Left cardiac atrium (tissue), 4 donors: Measurements from ENCODE around the gene MAP4K3. TPM values are rescaled to one million over a fixed set of nuclear protein-coding genes. Genes with fewer than 3 reads are reported as not detected.

Experiments used
- ATAC-seq, 2 donors: fragments of 200-7000 bp; cut with Tn5 transposase; one replicate each; pipeline ENCODE4 v1.9.1; 2020; ENCODE audit warnings: mild to moderate bottlenecking in 2 of 2, moderate library complexity in 2 of 2
- DNase-seq: peaks from one replicate; pipeline ENCODE4 v3.0.0-alpha.2; 2020
- intact Hi-C, 2 donors: fragments of 100-400 bp; cut with DNase I; formaldehyde crosslinking; loops; one replicate each; pipeline versions ENCODE4 v1.14.1 to v1.15.1; 2022 to 2023
- long read RNA-seq: library from polyadenylated mRNA; unstranded; transcript quantifications from one replicate; pipeline ENCODE4 v2.0.0, GENCODE V29; 2021
- total RNA-seq, 2 donors: library from RNA; stranded (reverse); fragmentation: NEBNext Ultra II Directional; extraction: Animal tissue kit (Norgen Biotek cat#: 25700); gene quantifications; one replicate each; pipeline ENCODE4 v1.2.1, GENCODE V29; 2021
- donor health status: DM: no; HTN: yes; CAD: no.
- donor health status: DM: no; HTN: yes; CAD: no; lungs with severe emphysema.
- donor health status: DM: yes; HTN: yes; CAD: no.
- donor health status: Dilated cardiomyopathy.

MAP4K3 gene
- 10 to 100 TPM; 28.0 to 31.2 TPM for total RNA-seq
- long read RNA-seq, full-length matches to known transcripts, result 1 of 3 reads
- long read RNA-seq, partial matches to known transcripts, result 0 of 3 reads
- long read RNA-seq, other reads (novel, unspliced or antisense), result 2 of 3 reads

DNA sequence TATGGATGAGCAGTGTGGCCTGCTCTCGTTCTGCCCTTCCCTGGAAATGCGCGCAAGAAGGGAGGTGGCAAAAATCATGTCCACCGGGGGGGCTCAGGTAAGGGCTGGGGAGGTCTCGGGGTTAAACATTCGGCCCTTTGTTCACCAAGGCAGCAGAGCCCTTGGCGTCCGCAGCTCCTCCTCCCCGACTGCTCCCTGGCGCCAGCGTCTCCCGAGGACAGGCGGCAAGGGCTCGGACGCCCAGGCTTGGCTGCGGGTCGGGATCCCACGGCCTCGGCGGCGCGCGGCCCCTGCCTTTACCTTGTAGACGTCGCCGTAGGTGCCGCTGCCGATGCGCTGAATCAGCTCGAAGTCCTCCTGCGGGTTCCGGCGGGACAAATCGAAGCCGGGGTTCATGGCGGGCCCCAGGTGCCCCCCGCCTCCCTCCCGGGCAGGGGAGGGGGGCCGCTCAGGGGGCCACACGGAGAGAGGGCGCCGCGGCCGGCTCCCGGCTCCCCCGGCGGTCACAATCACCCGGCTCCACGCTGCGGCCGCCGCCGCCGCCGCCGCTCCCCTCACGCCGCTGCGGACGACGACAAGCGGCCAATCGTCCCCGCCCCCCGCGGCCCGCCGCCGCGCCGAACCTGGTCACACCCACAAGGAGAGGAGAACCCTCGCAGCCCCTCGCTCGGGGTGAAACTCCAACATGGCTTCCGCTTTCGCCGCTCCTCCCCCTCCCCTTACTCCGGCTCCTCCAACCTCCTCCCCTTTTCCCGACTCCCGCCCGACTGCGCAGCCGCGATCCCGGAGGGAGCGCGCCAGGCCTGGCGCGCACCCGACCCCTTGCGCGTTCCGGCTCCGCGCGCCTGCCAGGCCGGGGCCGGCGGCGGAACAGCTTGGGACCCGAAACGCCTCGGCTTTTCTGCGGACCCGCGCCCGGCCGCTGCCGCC, at the start of gene MAP4K3:
TSS of gene MAP4K3 (minus strand) at position 694 of the 930 bp plus-strand sequence. CDS start at position 396, 298 bp downstream.
- intact Hi-C loops, result loop anchor here in 1 of 2 donors (2.0 to 5.0 kb wide), 2 partner anchors 58 to 65 kb away; no protein-coding TSS in a partner anchor
- peak; percentile 95 for ATAC-seq

DNA sequence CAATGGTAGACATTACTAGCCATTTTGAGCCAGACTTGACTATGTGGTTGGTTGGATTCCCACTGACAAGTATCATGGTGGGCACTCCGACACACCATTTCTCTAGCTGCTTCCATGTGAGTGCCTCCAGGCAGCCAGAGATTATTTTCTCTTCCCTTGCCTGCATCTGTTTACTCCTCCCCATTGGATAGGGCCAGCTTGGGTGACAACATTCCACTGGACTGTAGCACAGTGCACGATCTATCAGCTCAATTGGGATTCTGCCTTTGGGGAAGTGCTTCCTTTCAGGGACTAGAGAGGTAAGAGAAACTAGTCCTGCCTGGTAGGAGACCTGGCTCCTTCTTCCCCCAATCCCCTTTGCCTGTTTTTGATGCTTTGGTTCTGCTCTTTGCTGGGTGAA, 49.0 kb upstream of the MAP4K3 start:
- DNase-seq, result no peak
- ATAC-seq, result no peak
- intact Hi-C loops, result no loop called here

More for the DNA sequence above, at the start of gene MAP4K3:
- peak; percentile 94 for DNase-seq

DNA sequence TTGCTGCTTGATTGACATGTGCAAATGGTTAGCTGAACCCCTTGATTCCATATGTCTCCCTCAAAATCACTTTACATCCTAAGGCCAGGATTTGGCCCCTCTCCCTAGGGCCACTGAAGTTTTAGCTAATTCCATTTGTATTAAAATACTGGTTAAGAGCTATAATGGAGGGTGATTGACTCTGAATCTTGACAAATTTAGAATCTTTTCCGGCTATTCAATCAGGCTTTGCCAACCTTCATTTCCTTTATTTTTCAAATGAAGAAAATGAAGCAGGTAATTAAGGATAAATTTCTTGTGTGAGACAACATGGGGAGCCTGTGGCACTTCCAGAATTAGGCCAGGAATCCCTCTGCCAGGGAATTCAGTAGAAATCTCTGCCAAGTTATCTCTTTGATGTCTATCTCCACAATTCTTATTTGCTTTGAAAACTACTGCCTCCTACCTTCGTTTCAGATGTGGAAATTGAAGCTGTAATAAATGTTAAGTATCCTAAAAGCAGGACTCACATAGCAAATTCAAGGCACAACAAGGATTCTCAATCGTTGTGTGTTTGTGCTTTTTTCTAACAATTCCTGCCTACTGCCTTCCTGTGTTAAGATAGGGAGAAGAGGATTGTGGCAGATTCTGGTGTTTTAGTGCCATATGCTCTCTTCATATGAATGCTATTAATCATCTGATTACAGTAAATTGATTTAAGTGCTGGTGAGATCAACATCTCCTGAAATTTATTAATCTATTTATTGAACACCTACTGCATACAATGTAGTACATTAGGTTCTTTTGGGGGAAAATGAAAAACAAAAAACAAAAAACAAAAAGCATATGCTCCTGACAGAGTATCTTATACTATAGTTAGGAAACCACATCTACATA, 47.8 kb upstream of the MAP4K3 start:
- no peak for DNase-seq
- intact Hi-C loops, result no loop called here

DNA sequence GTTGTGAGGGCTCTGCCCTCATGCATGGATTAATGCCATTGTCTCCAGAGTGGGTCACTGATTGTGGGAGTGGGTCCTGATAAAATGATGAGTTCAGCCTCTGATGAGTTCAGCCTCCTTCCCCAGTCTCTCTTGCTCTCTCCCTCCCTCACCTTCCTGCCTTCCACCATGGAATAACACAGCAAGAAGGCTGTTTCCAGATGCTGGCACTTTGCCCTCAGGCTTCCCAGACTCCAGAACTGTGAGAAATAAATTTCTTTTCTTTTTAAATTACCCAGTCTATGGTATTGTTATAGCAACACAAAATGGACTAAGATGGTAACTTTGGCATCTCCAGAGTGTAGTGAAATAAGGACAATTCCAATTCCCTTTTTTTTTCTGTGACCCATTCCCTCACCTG, 47.1 kb upstream of the MAP4K3 start:
- ATAC-seq (no peak), DNase-seq (peak; percentile 37)
- intact Hi-C loops, result no loop called here

More for the DNA sequence above, 47.8 kb upstream of the MAP4K3 start:
- no peak for ATAC-seq

DNA sequence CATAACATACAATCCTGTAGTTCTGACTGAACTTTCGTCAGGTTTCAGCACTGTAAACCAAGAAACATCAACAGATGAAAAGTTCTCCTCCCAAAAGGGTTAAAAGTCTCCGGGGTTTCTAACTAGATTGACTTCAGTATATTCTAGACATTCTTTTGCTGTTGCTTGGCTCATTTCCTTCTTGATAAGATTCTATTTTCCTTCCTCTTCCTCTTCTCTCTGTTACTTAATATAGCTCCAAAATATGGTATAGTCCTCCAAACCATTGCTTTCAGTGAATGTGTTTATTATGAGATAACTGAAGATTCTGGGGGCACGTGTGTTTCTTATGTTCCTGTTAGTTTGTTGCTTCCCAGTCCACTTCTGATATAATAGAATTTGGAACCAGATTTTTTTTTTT, 46.4 kb upstream of the MAP4K3 start:
- intact Hi-C loops, result no loop called here
- no peak for ATAC-seq
- no peak for DNase-seq

DNA sequence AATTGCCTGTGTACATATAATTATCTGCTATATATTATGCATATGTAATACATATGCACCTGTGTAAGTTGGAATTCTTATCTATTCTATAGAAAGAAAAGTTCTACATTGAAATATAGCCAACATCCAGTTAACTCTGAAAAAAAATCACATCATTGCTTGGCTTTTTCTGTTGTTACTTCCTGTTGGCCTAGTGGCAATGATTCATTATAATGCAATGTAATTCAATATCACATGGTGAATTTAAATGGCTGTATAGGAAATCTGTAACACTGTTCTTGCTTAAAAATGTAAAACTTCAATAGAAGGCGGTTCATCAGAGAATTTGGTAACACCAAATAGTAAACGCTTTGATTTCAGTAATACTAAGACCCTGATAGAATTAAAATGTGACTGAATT, 44.5 kb upstream of the MAP4K3 start:
- ATAC-seq, result no peak
- intact Hi-C loops, result no loop called here
- no peak for DNase-seq

DNA sequence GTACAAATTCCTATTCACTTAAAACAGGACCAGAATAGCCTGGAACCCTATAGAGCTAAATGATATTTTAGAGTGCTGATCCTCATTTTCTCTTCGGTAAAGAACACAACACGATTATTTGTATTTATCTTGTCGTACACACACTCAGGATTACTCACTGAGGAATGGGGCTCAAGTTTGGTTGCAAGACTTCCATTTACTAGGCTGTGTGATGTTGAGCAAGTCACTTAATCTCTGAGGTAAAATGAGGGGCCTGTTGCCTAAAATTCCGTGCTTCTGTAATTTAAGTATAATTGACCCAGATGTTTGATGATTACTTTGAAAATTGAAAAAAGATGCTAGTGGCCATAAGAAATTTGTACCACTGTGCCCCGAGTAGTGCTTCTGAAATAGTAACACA, 42.6 kb upstream of the MAP4K3 start:
- ATAC-seq (no peak), DNase-seq (no peak)
- intact Hi-C loops, result no loop called here

DNA sequence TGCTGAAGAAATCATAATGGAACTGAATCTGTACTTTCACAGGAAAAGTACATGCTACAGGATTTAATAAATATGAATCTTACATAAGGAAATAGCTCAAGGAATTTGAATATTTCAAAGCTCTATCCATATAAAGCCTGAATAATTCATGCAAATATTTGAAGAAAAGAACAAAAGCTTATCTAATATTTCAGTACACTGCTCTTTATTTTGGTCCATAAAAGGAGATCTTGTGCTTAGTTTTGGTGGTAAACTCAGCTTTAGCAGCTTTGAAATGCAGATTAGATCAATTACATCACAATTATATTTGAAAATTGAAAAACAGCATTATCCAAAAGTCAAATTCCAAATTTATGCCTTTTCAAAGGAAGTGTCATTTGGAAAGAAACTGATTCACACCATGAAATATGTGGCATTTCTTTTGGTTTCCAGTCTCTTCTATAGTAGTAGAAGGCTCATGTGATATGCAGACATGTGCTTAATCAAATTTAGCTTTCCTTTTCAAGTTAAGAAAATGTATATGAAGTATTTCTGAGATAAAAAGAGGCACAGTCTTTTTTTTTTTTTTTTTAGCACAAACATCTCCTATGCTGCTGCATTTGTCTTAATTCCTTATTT, 42.1 kb upstream of the MAP4K3 start:
- intact Hi-C loops, result no loop called here
- DNase-seq, result no peak
- no peak for ATAC-seq

DNA sequence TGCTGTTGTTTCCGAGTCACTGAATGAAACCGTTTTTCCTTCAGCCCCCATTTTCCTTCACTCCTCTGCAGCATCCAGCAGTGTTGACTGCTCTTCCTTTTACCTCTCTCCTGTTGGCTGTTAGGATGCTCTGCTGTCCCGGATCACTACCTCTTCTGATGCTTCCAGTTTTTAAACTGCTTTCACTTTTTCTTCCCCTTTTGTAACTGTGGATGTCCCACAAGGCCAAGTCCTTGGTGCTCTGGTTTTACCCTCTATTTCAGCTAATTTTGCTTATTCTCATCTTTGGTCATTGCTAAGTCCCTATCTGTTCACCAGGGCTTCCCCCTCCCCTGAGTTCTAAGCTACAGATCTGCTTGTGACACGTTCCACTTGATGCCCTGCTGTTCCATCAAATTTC, 39.4 kb upstream of the MAP4K3 start:
- DNase-seq (no peak), ATAC-seq (no peak)
- intact Hi-C loops, result no loop called here

DNA sequence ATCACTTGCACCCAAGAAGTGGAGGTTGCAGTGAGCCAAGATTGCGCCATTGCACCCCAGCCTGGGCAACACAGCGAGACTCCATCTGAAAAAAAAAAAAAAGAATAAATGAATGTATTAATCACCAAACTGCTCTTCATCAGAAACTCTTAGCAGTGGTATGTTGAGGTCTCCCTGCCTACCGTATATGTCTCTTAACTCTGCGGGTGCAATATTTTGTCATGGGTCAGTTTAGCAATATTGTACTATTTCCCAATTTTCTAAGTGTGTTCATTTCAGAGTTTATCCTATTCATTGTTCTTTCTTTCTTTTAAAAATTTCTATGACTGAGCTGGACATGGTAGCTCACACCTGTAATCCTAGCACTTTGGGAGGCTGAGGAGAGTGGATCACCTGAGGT, 37.9 kb upstream of the MAP4K3 start:
- DNase-seq (no peak), ATAC-seq (no peak)
- intact Hi-C loops, result no loop called here

DNA sequence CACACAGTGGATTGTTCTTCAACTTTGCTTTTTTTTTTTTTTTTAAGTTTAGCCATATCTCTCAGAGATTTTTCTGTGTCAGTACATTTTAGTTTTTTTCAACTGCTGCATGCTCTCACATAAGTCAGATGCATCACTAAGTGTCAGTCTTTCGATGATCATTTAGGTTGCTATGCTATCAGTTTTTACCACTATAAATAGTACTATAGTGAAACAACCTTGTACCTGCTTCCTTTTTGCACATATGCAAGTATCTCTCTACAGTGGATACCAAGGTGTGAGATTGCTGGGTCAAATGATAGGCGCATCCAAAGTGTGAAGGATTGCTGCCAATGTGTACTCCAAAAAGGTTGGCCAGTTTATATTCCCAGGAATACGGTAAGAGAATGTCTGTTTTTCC, 33.5 kb upstream of the MAP4K3 start:
- no peak for ATAC-seq
- no peak for DNase-seq
- intact Hi-C loops, result no loop called here

DNA sequence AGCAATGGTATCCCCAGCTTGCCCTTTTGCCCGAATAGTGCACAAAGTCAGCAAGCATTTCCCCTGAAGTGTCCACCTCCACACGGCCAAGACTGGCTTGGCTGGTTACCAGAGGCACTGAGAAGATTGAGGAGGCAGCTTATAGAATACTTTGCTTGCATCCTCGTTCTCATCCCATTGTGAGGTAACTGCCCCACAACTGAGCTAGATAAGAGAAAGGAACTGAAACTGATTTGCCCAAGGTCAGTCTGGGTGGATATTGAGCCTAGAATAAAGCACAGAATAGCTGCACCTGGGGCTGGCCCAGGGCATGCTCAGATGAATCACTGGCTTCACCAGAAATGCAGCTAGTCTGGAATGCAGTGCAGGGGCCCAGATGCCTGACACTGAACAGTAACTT, 32.7 kb upstream of the MAP4K3 start:
- no peak for DNase-seq
- intact Hi-C loops, result no loop called here
- peak; percentile 17 to 90 for ATAC-seq

DNA sequence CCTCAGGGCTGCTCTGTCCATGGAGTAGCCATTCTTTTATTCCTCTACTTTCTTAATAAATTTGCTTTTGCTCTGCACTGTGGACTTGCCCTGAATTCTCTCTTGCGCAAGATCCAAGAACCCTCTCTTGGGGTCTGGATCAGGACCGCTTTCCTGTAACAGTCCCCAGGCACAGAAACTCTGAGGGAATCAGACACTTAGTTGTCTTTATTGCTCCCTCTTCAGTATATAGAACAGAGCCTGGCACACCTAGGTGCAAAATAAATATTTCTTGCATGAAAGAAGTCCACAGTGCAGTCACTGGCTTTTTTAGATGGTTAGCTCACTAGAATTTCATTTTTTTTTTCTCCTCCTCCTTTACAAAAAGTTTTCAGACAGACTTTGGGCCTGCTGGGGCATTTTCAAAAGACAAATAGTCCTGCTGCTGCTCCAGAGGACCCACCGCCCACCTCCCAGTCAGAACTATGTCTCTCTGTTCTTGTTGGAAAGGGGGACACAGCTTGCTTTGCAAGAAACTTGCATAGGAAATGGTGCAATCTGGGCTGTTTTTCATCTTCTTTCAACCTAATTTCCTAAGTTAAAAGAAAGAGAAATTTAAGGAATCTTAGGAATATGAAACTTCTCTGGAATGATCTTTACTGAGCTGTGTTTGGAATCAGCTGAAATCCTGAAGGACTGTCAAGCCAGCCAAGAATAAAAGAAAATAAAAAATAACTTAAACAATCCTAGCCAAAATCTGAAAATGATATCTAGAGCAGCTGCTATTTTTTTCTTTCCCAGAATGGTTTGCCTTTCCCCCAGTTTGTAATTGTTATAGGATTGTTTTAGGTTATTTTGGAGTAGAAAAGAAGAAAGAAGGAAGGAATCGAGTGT, 31.7 kb upstream of the MAP4K3 start:
- intact Hi-C loops, result no loop called here
- DNase-seq (no peak), ATAC-seq (peak; percentile 33 to 66)

DNA sequence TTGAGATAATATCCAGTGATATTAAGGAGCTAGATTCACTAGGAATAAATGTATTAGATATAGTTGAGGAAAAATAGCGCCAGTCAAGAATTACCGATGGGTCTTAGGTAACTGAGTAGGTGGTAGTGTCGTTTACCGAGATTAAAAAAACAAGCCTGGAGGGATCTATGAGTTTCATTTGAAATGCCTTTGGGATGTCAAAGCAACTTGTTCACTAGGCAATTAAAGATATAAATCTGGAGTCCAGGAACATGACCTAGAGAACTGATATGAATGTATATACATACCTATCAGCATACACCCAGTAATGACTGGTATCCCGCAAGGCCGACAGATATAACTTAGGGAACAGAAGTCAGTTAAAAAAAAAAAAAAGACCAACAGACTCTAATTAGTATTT, 29.2 kb upstream of the MAP4K3 start:
- intact Hi-C loops, result no loop called here
- ATAC-seq, result no peak
- DNase-seq, result no peak

DNA sequence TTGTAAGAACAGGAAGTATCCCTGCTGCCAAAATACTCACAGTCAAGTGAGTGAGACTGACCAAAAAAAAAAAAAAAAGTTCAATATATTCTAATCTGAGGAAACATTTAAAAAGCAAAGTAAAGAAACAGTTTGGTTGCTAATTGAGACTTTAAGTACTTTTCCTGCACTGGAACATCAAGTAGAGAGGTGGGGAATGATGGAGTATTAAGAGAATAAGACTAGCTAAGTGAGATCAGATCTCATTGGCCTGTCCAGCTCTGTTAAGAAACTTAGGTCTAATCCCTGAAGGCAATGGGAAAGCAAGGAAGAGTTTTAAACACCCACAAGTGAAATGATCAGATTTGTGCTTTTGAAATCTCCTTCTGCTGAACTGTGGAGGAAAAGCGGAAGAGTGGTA, 27.8 kb upstream of the MAP4K3 start:
- ATAC-seq (no peak), DNase-seq (no peak)
- intact Hi-C loops, result no loop called here

DNA sequence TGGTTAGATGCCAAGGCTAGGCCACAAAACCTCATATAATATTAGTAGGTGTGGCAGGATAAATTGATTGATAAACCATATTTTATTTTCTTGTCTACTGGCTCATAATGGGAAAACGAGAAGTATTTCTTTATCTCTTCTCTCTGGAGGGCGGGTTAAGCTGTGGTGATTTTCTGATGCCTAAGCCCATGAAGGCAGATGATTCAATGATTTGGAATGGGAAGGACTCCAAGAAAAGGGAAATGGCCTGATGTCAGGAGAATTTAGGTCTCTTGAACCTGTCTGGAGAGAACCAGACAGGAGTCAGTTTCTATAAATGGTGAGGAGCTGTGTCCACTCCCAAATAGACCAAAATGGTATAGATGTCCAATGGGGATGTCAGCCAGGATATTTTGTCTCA, 18.7 kb upstream of the MAP4K3 start:
- DNase-seq (no peak), ATAC-seq (no peak)
- intact Hi-C loops, result no loop called here

DNA sequence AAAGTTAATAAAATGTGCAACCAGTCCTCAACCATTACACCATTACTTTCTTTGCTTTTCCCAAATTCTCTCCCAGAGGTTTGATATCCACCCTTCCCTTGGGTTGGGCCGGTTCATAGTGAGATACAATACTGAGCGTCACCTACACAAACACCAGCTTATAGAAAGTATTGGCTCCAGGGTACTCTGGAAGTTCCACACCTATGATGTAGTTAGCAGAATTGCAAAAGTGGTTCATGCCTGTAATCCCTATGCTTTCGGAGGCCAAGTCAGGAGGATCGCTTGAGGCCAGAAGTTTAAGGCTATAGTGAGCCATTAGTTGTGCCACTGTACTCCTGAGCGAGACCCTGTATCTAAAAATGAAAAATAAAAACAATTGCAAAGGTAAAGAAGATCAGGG, 15.3 kb upstream of the MAP4K3 start:
- DNase-seq, result no peak
- intact Hi-C loops, result no loop called here
- ATAC-seq, result no peak

DNA sequence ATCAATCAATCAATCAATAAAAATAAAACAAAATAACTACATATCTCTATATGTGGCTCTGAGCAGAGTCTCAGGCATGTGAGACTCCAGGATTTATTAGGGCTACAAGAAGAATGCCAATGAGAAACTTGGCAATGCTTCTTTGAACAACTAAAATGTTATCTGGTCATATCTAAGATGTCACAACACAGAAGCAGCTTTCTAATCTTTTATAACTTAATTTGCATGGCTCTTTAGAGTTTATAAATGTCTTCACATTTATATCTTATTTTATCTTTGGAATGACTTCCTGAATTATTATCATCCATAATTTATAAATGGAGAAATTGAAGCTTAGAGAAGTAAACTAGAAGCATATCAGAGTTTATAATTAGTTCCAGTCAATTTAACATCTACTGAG, 14.9 kb upstream of the MAP4K3 start:
- DNase-seq, result no peak
- intact Hi-C loops, result no loop called here
- ATAC-seq, result no peak

DNA sequence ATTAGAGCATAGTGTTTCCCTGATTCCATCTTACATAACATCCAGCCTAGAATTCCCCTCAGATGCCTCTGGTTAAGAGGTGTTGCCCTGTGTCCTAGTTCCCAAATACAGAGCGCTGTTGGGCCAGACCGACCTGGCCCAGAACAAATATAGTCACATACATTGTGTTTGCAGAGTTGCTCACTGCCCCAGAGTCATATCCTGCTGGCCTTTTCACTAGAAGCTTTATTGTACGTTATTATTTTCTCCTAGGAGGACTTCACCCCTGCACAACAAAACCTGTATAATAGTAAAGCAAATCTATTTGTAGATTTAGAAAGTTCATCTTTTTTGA, 11.1 kb upstream of the MAP4K3 start:
- intact Hi-C loops, result no loop called here
- DNase-seq (no peak), ATAC-seq (no peak)
